ENCODE measurements around the gene EFNA5.

- TF ChIP-seq POLR2A (IDR thresholded peaks at IDR 0.05; ENCODE audit: low read depth, low read length) (no peak), SPI1 (IDR thresholded peaks at IDR 0.05; ENCODE audit: low read depth, low read length) (no peak)
These were observed 124.0 kb downstream of the EFNA5 start for GRCh38 chr5:107546719-107547118.
